ENCODE data around the gene ZFP36.

The ZFP36 gene

DNA sequence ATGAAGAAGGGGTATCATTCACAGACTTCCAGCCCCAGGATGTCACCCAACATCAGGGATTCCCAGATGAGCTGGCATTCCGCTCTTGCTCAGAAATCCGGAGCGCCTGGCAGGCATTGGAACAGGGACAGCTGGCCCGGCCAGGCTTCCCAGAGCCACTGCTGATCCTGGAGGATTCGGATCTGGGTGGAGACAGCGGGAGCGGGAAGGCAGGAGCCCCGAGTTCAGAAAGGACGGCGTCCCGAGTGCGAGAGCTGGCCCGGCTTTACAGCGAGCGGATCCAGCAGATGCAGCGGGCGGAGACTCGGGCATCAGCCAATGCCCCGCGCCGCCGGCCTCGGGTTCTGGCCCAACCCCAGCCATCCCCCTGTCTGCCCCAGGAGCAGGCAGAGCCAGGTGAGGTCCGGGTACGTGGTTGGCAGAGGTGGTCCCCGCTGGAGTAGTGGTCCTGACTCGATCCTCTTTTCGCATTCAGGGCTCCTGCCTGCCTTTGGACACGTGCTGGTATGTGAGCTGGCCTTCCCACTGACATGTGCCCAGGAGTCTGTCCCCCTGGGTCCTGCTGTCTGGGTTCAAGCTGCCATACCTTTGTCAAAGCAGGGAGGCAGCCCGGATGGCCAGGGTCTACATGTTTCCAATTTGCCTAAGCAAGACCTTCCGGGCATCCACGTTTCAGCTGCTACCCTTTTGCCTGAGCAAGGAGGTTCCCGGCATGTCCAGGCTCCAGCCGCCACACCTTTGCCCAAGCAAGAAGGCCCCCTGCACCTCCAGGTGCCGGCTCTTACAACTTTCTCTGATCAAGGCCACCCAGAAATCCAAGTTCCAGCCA lies 16.8 kb downstream of the ZFP36 start:
- TF ChIP-seq, protein P1, sequence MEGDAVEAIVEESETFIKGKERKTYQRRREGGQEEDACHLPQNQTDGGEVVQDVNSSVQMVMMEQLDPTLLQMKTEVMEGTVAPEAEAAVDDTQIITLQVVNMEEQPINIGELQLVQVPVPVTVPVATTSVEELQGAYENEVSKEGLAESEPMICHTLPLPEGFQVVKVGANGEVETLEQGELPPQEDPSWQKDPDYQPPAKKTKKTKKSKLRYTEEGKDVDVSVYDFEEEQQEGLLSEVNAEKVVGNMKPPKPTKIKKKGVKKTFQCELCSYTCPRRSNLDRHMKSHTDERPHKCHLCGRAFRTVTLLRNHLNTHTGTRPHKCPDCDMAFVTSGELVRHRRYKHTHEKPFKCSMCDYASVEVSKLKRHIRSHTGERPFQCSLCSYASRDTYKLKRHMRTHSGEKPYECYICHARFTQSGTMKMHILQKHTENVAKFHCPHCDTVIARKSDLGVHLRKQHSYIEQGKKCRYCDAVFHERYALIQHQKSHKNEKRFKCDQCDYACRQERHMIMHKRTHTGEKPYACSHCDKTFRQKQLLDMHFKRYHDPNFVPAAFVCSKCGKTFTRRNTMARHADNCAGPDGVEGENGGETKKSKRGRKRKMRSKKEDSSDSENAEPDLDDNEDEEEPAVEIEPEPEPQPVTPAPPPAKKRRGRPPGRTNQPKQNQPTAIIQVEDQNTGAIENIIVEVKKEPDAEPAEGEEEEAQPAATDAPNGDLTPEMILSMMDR (IDR thresholded peaks at IDR 0.05; ENCODE audit: control insufficient read depth, insufficient read depth, low read depth, low read length, missing control alignments) = no peak
- H3K4me3 ChIP-seq (ENCODE audit: control insufficient read depth, low read depth, low read length) = no peak overlapping the region
- no peak for DNase-seq (ENCODE audit: low read depth)

GRCh38 chr19:39424934-39425333 lies 18.3 kb downstream of the ZFP36 start:
- TF ChIP-seq, protein P1 (IDR thresholded peaks at IDR 0.05; ENCODE audit: control insufficient read depth, insufficient read depth, low read depth, low read length, missing control alignments) = no peak
- no peak overlapping the region for H3K4me3 ChIP-seq (ENCODE audit: control insufficient read depth, low read depth, low read length)
- DNase-seq (ENCODE audit: low read depth) = no peak

GRCh38 chr19:39425744-39426143 lies 19.1 kb downstream of the ZFP36 start:
- no peak for DNase-seq (ENCODE audit: low read depth)
- no peak overlapping the region for H3K4me3 ChIP-seq (ENCODE audit: control insufficient read depth, low read depth, low read length)
- TF ChIP-seq, protein P1 (IDR thresholded peaks at IDR 0.05; ENCODE audit: control insufficient read depth, insufficient read depth, low read depth, low read length, missing control alignments) = no peak

GRCh38 chr19:39426170-39426569 lies 19.5 kb downstream of the ZFP36 start:
- TF ChIP-seq, protein P1 (IDR thresholded peaks at IDR 0.05; ENCODE audit: control insufficient read depth, insufficient read depth, low read depth, low read length, missing control alignments) = no peak
- DNase-seq (ENCODE audit: low read depth) = no peak
- no peak overlapping the region for H3K4me3 ChIP-seq (ENCODE audit: control insufficient read depth, low read depth, low read length)

- DNase-seq (ENCODE audit: low read depth) = no peak
- no peak overlapping the region for H3K4me3 ChIP-seq (ENCODE audit: control insufficient read depth, low read depth, low read length)
- TF ChIP-seq, protein P1 (IDR thresholded peaks at IDR 0.05; ENCODE audit: control insufficient read depth, insufficient read depth, low read depth, low read length, missing control alignments) = no peak
Observed at GRCh38 chr19:39427707-39428106, 21.1 kb downstream of the ZFP36 start.

DNA sequence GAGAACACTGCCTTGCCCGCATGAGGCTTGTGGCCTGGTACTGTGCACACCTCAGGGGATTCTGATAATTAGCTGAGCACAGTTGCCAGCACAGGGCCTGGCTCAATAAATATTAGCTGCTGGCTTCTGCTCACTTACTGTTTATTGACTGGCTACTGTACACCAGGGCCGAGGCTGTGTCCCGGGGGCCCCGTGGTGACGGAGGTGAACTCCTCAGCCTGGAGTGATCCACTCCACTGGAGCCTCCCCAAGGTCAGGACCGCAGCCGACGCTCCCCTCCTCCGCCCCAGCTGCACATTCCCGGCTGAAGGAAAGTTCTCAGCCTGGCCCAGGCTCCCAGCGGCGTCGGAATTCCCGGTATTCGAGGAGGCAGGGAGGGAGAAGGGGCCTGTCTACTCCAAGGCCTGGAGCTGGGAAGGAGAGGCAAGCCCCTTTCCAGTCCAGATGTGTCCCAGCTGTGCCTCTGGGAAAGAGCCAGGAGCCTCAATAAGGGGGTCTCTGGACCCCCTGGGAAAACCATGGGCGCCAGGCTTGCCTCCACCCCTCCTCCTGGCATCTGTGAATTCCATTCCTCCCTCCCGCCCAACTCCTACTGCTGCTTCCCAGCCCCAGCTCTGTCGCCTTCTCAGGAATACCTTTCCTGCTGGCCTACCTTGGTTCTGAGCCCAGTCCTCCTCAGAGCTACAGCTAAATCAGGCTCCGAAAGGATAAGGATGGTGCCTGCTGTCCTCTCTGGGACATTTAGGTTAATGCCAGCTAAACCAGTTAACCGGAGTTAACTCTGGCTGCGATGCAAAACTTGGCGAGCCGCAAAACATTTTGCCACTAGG lies 21.9 kb downstream of the ZFP36 start:
- peak; percentile 62 for DNase-seq (ENCODE audit: low read depth)
- no peak overlapping the region for H3K4me3 ChIP-seq (ENCODE audit: control insufficient read depth, low read depth, low read length)
- TF ChIP-seq, protein P1 (IDR thresholded peaks at IDR 0.05; ENCODE audit: control insufficient read depth, insufficient read depth, low read depth, low read length, missing control alignments) = no peak

Measured in AG09309 (cell line).